CD4-positive, alpha-beta T cell treated with Interleukin-2 at 100 ng/mL for 4 hours (primary cell): ENCODE results near the gene ADCY2.
A peak's percentile ranks its signal among the peaks of the same experiment; 100 is the strongest.

Source experiments
- DNase-seq: peaks from one replicate; pipeline ENCODE4 v3.0.0-alpha.2; 2020; ENCODE audit warnings: low spot score

Gene ADCY2

DNA sequence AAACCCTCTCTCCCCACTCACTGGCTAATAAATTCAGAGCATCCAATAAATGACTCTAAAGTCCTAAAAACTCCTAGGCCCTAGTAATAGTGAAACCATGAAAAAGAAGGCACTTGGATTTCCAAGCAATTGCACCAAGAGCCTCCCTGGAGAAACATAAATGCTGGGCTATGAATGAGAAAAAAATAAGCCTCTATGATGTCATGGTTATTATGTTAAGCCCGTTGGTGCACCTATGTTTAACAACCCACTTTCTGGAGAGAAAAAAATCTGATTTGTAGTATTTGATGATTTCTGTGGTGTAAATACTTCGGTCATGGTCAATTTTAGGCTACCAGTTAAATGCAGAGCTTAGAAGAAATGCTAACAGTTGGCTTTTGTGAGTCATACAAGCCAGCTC is 446.6 kb downstream of the ADCY2 start:
- no peak for DNase-seq

DNA sequence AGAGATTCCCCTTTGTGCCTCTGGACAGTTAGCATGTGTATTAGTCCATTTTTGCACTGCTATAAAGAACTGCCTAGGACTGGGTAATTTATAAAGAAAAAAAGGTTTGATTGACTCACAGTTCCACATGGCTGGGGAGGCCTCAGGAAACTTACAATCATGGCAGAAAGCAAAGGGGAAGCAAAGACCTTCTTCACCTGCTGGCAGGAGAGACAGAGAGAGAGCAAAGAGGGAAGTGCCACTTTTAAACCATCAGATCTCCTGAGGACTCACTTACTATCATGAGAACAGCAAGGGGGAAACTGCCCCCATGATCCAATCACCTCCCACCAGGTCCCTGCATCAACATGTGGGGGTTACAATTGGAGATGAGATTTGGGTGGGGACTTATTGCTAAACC is 449.0 kb downstream of the ADCY2 start:
- no peak for DNase-seq

DNA sequence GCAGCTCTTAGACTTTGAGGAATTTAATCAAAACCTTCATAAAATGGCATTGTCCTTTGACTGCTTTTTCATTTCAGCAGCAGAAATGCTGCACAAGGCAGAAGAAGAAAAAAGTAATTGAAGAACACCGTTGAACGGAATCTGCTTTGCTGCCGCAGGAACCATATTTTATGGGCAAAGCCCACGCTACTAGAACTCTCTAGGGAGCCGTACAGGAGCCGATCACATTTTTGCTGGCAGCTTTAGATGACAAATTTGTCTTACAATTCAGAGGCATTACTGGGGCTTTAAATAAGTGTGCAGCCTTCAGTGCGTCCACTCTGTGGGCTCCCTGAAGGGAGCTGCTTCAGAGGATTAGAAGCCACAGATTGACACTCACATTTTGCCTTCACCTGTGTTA is 449.6 kb downstream of the ADCY2 start:
- DNase-seq, result no peak

DNA sequence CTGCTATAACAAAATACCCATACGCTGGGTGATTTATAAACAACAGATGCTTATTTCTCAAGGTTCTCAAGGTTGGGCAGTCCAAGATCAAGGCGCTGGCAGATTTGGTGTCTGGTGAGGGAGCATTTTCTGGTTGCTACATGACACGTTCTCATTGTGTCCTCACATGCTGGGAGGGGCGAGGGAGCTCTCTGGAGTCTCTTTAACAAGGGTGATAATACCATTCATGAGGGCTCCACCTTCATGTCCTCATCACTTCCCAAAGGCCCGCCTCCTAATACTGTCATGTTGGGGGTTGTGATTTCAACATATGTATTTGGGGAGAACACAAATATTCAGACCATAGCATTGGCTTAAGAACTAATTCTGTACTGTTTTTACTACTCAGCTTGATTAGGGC is 450.4 kb downstream of the ADCY2 start:
- DNase-seq, result no peak

DNA sequence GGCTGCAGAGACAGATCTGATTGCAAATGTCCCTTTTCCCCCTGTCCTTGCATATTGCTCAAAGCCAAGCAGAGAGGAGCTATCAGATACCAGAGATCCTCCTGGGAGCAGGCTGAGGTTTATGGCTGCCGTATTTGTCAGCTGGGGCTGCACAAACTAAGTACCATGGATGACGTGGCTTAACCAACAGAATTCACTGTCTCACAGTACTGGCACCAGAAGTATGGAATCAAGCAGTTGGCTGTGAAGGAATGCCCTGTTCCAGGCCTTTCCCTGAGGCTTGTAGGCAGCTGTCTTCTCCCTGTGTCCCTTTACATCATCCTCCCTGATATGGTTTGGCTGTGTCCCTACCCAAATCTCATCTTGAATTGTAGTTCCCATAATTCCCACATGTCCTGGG is 452.4 kb downstream of the ADCY2 start:
- DNase-seq, result no peak

DNA sequence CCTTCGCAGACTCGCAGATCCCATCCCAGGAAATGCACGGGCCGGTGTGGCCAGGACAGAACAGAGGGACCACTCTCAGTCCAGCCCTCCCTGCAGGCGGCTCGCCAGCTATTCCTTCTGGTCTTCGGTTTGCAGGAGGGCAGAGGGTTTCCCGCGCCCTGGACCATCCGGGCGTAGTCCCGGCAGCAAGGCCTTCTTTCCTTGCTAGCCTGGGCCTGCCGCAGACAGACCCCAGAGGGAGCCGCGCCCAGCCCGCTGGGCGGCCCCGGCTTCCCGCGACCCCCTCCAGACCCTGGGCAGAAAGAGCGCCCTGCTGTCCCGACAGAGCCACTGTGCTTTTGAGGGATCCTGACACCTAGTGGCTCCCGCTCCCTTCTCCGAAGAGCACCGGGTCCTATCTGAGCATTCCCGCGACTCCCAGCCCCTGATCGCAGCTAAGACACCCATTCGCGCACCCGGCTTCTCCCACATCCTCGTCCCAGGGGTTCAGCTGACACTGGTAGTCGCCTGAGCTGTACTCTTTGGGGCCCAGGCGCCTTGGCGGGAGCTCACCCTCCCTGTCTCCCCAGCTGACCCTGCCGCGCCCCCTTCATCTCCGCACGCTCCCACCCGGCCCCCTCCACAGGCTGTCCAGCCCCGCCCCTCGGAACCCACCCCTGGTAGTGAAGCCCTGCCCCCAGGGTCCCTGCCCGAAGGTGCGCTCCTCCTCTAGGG is 453.9 kb downstream of the ADCY2 start:
- no peak for DNase-seq

DNA sequence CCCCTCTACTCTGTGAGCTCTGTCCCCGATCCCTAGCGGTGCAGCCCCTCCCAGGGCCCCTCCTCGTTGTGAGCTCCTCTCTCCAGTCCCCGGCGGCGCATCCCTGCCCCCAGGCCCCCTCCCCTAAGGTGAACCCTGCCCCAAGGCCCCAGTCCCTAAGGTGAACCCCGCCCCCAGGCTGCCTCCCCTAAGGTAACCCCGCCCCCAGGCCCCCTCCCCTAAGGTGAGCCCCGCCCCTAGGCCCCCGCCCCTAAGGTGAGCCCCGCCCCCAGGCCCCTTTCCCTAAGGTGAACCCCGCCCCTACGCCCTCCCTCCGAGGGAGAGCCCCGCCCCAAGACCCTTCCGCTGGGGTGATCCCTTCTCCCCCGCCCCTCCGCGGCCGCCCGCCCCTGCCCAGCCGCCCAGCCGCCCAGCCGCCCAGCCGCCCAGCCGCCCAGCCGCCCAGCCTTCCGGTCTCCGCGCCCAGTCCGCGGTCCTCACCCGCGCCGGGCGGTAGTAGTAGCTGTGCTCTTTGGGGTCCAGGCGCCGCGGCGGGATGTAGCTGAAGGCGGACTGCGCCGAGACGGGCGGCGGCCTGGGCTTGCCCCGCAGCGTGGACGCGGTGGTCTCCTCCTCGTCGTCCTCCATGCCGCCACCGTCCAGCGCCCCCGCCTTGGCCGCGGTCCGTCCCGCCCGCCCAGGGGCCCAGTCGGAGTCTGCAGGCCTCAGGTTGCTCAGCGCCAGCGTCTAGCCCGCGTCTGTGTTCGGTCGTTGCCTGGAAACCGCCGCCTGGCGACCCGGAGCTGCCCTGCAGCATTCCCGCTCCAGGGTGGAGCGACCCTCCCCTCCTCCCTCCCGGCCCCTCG is 454.7 kb downstream of the ADCY2 start, which contains the start of gene CFAP90:
Gene CFAP90 (minus strand): TSS at position 739 of the 845 bp plus-strand sequence. CDS start 112 bp downstream, at position 627.
- DNase-seq, result no peak

DNA sequence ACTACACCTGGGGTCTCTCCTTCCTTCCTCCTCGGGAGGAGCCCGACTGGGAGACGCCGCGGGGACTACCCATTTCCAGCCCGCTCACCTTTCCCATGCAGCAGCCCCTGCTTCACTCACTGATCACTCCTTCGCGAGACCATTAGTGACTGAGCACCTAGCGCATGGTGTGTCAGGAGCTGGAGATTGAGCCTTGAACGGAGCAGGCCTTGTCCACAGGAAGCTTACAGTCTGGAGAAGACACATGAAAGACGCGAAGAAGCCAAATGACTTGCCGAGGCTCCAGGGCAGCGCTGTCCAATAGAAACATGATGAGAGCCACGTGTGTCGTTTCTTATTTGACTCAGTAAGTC is 455.3 kb downstream of the ADCY2 start:
- no peak for DNase-seq

DNA sequence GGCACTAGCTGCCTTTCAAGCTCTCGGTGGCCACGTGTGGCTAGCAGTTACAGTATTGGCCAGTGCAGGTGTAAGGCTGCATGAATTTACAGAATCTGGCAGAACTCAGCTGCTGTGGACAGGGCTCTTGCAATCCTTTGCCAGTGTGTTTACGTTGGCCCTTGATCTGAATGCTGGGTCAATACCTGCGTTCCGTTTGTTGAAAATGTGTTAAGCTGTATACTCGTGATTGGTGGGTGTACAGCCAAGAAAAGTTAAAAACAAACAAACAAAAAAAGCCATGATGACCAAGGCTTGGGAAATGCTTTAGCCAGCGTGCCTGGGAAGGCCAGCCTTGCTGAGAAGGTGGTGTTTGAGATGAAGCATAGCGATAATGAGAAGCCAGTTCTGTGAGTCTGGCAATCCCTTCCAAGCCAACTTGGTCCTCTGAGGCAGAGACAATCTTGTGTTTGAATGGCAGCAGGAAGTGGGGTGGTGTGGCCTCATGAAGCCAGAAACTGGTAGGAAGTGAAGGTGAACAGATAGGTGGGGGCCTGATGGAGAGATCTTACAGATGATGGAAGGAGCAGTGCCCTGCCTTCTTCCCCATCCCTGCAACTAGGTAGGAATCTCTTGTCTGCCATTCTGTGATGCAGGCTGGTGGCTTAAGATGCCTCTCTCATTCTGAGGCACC is 455.8 kb downstream of the ADCY2 start:
- DNase-seq, result no peak

DNA sequence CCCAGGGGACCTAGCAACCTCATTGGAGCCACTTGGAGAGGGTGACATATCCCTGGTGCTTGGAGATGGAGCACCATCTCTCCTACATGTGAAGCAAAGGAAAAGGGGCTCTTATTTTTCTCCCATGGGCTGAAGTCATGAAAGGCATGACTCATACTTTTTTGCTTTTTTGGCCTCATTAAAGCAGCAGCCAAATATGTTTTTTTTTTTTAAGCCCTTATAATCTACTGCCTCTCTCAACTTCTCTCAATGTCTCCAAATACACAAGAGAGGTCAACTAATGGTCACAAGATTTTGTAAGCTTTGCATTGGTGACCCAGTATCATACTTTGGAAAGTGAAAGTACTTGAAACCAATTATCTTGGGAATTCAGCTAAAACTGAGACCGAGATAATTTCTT is 456.6 kb downstream of the ADCY2 start:
- no peak for DNase-seq

DNA sequence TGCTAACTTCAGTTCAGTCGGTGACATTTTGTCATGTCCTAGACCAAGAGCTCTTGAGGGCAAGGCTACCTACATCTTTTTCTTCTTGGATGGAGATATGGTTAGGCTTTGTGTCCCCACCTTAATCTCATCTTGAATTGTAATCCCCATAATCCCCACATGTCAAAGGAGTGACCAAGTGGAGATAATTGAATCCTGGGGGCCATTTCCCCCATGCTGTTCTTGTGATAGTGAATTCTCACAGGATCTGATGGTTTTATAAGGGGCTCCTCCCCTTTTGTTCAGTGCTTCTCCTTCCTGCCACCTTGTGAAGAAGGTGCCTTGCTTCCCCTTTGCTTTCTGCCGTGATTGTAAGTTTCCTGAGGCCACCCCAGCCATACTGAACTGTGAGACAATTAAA is 457.1 kb downstream of the ADCY2 start:
- DNase-seq, result no peak

DNA sequence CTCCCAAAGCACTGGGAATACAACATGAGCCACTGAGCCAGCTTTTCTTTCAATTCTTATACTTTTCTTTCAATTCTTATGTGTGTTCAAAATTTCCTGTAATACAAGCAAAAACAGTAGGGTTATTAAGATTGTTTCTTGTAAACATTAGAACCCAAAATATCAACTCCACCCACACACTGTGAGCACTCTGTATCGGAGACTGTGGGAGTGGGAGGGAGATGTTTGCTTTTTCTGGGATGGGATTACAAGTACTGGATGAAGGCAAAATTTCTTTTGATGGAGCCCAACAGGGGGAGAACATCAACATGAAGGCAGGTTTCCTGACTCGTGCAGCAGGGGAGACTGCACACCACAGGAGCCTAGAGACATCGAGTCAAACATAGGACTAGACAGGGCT is 459.7 kb downstream of the ADCY2 start:
- DNase-seq, result no peak

DNA sequence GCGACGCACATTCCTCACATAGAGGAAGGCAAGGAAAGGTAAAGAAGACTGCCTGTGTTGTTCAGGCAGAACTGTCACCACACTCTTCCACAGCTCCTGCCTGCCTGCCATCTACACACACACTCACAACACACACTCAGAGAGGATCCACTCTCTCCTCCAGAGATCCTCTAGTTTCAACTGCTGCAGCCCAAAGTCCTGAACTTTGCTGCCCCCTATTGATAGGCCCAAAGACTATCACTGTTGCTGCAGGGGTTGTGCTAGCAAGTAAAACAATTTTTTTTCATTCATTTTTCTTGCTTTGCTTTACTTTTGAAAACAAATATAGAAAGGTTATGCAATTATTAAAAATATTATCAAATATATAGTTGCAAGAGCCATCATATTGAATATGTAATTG is 460.9 kb downstream of the ADCY2 start:
- peak; percentile 56 for DNase-seq

DNA sequence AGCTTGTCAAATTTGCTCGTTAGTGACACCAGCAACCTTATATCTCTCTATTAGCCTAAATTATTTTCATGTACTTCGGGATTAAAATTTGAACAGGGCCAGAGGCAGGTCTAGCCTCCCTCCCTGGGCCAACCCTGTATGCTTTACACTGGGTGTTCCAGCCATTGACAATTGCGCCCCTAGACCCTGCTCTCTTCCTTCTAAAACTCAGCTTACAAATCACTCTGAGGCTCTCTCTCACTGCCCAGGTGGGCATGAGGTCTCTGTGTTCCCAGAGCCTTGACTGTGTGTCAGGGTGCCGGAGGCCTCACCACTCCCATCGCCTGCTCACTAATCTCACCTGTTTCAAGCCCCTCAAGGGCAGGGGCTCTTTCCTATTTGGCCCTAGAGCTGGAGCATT is 461.4 kb downstream of the ADCY2 start:
- no peak for DNase-seq

DNA sequence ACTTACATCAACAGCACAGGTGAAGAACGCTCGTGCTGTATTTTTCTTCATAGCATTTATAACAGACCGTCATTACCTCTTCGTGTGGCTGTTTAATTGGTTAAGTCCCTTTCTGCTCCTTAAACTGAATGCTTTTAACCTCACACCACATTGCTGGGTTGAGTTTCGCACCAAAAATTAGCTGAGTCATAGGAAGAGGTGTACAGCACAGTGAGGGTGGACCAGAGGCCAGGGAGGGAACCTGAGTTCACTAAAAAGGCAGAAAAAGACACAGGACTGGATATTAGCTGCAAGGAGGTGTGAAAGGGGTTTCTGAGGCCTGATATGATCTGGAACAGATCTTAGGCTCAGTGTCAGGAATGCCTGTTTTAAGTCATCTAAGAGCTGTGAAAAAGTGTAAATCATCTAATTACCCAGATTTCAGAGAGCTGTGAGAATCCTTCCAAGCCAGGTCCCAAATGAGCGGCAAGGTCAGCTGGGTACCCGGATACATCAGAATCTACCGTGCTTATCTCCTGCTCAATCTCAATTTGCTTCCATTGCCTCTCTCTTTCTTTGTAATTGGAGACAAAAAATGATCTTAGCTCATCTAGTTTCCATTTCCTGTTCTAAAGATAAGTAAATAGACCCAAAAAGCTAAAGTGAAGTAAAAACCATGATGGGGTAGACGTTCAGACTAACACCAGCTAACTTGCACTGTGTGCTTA is 462.1 kb downstream of the ADCY2 start:
- DNase-seq, result no peak

DNA sequence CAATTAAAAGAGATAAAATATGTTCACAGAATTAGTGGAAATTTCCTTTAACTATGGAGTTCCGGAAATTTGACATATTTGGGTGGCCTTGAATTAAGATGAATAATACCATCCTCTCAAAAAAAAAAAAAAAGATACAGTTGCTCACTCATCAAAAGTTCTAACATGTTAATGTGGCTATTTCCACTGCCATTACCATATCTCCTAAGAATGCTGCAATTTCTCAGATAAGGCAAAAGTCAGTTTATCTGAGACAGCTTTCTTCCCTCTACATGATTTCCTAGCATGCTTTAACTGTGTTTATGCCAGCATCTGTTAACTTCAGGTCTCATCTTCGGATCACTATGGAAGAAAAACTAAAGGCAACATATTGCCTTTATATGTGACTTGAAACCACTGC is 470.3 kb downstream of the ADCY2 start:
- DNase-seq, result no peak

DNA sequence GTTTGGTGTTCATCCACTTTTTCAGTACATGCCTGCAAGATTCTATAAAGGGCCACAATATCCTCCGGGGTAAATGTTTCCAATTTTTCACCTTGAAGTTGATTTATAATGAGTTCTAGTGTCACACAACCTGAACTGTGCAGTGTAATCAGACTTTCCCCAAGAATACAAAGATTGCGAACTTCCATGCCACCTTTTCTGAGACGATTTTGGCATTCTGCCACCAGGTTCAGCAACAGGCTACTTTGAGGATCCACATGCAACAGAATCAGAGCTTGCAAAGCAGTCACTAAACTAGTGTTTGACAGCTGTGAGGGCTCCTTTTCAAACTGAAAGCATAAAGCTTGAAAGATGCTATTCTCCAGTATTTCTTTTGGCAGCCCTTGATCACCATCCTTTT is 471.3 kb downstream of the ADCY2 start:
- DNase-seq, result no peak

DNA sequence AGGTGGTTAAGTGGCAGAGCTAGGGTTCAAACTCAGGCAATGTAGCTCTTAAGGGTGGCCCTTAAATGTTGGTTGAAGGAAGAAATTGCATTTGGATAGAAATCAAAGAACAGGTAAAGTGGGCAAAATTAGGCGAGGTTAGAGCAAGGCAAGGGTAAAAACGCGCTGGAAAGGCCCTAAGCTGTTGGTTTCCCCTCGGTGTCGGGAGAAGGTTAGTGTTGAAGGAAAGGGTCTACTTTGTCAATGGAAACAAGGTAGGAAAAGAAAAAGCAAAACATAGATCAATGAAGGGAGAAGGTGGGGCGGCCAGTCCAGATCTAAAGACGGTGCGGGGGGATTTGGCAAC is 472.5 kb downstream of the ADCY2 start:
- no peak for DNase-seq

DNA sequence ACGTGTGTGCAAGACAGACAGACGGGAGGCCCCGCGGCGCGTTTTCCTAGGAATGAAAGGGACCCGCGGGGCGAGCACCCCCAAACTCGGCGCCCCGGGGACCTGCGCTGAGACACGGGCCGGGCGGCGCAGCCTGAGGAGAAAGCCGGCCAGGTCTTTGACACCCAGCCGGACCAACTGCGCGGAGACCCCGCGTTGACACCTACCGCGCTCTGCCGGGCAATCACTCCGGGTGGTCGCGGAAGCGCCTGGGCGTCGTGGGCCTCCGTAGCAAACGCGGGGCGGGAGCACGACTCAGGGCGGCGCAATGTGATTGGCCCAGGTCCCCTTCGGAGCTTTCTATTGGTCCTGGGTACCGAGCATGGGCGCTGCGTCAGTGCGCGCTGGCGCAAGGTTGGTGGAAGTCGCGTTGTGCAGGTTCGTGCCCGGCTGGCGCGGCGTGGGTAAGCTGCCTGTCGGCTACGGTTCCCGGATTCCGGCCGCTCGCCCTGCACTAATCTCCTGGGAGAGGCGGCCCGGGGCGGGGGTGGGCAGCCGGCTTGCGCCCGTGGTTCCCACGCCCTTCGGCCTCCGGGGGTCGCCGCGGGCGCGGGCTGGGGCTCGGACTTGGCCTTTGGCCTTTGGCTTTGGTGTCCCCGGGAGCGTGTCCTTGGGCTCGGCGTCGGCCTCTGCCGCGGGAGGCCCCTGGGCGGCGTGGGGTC is 473.0 kb downstream of the ADCY2 start, which contains the start of the genes FASTKD3 and MTRR:
Gene FASTKD3 (minus strand): TSS at position 259 of the 701 bp plus-strand sequence. CDS start 948 bp downstream, outside the sequence.
Gene MTRR (plus strand): TSS at position 376 of the 701 bp plus-strand sequence. CDS start 1,647 bp downstream, outside the sequence.
- peak; percentile 92 for DNase-seq

DNA sequence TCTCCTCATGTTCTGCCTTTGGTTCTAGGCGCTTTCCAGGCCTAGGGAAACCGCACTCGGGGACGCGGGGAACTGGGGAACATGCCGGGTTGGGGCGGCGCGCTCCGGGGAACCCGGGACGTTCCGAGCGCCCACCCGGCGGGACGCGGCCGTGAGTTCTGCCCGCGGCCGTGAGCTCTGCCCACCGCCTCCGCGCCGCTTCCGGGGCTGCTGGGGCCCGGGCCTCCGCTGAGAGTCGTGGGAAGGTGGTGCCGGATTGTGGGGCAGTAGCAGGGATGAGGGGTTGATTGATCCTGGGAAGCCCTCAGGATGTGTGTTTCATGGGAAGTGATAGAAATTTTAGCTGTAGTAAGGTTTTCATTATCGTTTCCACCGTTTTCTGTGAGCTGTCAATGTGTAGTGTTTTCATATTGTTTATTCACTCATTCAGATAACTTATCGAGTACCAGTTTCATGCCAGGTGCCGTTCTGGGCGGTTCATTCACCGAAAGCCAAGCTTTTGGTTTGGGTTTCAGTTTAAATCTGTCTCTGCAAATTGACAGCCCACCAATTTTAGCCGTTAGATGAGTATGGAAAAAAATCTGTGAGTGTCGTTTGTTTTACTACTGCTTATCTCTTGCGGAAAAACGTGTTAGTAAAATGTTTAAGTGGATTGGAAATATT is 473.7 kb downstream of the ADCY2 start:
- no peak for DNase-seq

DNA sequence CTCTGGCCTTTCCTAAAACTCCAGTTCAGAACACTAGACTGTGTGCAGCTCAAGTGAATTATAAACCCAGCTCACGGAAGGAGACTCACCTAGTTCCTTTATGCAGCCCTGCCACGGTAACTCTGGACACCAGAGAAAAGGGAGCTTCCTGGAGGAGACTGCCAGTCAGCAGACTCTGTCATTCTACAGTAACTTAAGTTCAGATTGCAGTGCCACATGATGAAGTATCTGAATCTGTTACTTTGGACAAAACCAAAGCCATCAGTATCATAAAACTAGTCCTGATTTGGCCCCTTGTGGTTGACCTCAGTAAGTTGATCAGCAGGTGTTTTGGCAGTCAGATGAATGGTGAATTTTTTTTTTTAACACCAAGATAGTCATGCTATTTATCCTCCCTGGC is 475.7 kb downstream of the ADCY2 start:
- no peak for DNase-seq
